ENCODE measurements around the gene TMTC2.

GRCh38 chr12:83132360-83132759 lies 445.7 kb downstream of the TMTC2 start:
- TF ChIP-seq, protein P1, sequence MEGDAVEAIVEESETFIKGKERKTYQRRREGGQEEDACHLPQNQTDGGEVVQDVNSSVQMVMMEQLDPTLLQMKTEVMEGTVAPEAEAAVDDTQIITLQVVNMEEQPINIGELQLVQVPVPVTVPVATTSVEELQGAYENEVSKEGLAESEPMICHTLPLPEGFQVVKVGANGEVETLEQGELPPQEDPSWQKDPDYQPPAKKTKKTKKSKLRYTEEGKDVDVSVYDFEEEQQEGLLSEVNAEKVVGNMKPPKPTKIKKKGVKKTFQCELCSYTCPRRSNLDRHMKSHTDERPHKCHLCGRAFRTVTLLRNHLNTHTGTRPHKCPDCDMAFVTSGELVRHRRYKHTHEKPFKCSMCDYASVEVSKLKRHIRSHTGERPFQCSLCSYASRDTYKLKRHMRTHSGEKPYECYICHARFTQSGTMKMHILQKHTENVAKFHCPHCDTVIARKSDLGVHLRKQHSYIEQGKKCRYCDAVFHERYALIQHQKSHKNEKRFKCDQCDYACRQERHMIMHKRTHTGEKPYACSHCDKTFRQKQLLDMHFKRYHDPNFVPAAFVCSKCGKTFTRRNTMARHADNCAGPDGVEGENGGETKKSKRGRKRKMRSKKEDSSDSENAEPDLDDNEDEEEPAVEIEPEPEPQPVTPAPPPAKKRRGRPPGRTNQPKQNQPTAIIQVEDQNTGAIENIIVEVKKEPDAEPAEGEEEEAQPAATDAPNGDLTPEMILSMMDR (IDR thresholded peaks at IDR 0.05), result no peak
- no peak for TF ChIP-seq POLR2A (IDR thresholded peaks at IDR 0.05)
